Measurements from ENCODE around the gene SLC9A8.

DNA sequence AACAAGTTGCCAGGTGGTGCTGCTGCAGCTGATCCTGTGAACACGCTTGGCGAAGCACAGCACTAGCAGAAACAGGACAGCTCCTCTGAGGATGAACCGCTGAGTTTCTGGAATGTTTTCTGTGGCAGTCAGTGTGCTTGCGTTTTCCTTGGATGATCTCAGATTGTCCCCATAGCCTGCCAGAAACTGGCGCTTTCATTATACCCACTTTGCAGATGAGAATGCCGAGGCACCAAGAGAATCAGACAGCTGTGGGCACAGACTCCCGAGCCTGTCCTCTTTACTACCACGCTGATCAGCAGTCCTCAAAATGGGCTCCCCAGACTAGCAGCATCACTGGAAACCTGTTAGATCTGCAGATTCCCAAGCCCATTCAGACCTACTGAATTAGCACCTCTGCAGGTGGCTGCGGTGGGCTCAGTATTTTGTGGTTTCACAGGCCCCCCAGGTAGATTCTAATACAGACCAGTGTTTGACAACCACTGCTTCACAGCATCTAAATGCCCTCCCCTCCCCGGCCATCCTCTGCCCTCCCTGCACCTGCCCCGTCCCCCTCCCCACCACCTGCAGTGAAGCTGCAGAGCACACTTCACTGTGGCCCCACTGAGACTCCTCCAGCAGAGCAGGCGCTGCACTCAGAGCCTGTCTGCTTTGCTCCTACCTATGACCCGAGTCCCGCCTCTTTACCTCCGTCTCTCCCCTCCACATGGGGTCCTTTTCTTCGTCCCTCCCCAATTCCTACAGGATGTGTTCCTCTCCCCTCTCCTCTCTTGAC lies 73.1 kb downstream of the SLC9A8 start:
- TF ChIP-seq CTCF (IDR thresholded peaks at IDR 0.05 in 4 of 5, conservative IDR thresholded peaks at IDR 0.05 in 1 of 5): no peak
- TF ChIP-seq POLR2A (IDR thresholded peaks at IDR 0.05): no peak

Data from gastrocnemius medialis (tissue), 4 donors.